Testis (tissue), 3 donors: ENCODE measurements around the gene RENBP. TPM values are rescaled to one million over a fixed set of nuclear protein-coding genes. Genes with fewer than 3 reads are reported as not detected.

ENCODE experiments used
- DNase-seq: peaks from one replicate; pipeline ENCODE4 v3.0.0-alpha.2; 2019
- H3K27ac ChIP-seq, 2 donors: fragments of 200-600 bp; sonication (generic); one replicate each; pipeline ENCODE4 v1.5.1; 2019
- H3K27me3 ChIP-seq: fragments of 200-600 bp; sonication (generic); one replicate; pipeline ENCODE4 v1.5.1; 2019
- H3K36me3 ChIP-seq: fragments of 200-600 bp; sonication (generic); one replicate; pipeline ENCODE4 v1.5.1; 2017; ENCODE audit warnings: low read depth; ENCODE audit errors: missing control alignments
- H3K4me1 ChIP-seq: fragments of 200-600 bp; sonication (generic); one replicate; pipeline ENCODE4 v1.5.1; 2019
- H3K4me3 ChIP-seq, 2 donors: fragments of 200-600 bp; sonication (generic); one replicate each; pipeline ENCODE4 v1.5.1; 2017 to 2019
- H3K9me3 ChIP-seq: fragments of 200-600 bp; sonication (generic); one replicate; pipeline ENCODE4 v1.5.1; 2017
- POLR2A ChIP-seq: fragments of 450-650 bp; IDR thresholded peaks from one replicate; pipeline ENCODE4 v1.6.1; 2017; ENCODE audit warnings: antibody characterized with exemption, mild to moderate bottlenecking, moderate library complexity
- WGBS, 2 donors: methylation state at CpG; one replicate each; pipeline ENCODE4 v1.1.5; 2018; 5-methylcytosine and 5-hydroxymethylcytosine counted together
- intact Hi-C: fragments of 100-400 bp; cut with DNase I; formaldehyde crosslinking; loops from one replicate; pipeline ENCODE4 v1.15.1; 2023; ENCODE audit warnings: low total_unique reads
- polyA plus RNA-seq: library from polyadenylated mRNA; stranded (reverse); fragments of 350-450 nt; fragmentation: Illumina TruSeq; extraction: RNeasy Lipid Tissue Mini Kit (QIAGEN cat#74804); gene quantifications from one replicate; pipeline ENCODE4 v1.2.3, GENCODE V29; 2014; ENCODE audit warnings: low read depth, low replicate concordance; ENCODE audit not compliant: insufficient read depth
- total RNA-seq, 2 donors: library from RNA; depleted of rRNA; stranded (reverse); fragments of >200 nt; gene quantifications; one replicate each; pipeline ENCODE4 v1.2.3, GENCODE V29; 2016
- TF ChIP-seq, protein P1 (sequence below), 3 experiments: fragments of 450-650 bp in 2 of 3; fragments of 200-600 bp in 1 of 3; sonication (generic) in 1 of 3; IDR thresholded peaks; one replicate each; pipeline ENCODE4 v1.5.1; 2016 to 2019; ENCODE audit warnings: antibody characterized with exemption in 3 of 3, mild to moderate bottlenecking in 2 of 3, moderate library complexity in 1 of 3

RENBP gene
- total and polyA plus RNA-seq, 3 donors from 2014 or later, result 2.8 to 4.8 (median 3.4) TPM

DNA sequence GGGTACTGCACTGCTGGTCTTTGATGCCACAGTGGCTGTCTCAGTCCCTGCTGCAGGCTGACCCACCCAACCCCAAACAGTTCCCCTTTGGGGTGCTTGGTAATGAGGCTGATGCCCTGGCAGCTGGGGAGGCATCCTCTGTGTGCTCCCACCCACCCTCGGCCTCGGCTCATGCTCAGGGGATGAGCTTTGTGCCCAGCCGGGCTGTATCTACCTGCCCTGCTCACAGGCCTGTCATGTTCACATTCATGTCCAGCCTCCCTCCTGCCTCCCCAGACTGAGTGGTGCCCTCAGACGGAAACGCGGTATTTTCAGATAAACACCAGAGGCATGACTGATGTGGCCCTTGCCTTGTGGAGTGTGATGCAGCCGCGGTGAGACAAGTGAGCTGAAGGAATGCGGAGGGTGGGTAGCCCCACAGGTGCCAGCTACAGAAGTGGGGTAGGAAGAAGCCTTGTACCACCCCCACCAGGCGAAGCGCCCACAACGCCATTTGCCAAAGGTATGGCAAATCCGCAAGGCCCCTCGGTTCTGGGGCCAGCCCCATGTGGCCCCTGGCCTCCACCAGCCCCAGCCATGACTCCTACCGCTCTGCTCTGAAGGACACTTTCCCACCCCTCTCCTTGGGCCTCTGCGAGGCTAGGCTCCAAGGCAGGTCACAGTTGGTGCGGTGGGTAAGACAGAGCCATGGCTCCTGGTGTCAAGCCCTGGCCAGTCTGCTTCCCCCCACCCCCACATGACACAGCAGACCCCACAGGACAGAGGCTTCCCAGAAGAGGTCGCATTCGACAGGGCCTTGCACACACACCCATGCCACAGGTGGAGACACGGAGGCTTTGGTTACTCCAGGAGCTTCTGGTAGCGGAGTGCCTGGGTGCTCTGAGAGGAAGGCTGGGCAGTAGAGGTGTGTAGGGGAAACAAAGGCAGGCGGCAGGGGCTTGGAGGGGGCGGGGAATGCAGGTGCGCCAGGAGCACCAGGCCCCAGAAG, 1.8 kb upstream of the RENBP start:
- H3K27me3 ChIP-seq, result no peaks in the 10 kb centered on the region
- H3K4me1 ChIP-seq, result peaks cover 3% of the 10 kb centered on the region
- no peak overlapping the region for H3K27ac ChIP-seq
- intact Hi-C loops, result no loop called here
- TF ChIP-seq POLR2A, result no peak
- TF ChIP-seq, protein P1, sequence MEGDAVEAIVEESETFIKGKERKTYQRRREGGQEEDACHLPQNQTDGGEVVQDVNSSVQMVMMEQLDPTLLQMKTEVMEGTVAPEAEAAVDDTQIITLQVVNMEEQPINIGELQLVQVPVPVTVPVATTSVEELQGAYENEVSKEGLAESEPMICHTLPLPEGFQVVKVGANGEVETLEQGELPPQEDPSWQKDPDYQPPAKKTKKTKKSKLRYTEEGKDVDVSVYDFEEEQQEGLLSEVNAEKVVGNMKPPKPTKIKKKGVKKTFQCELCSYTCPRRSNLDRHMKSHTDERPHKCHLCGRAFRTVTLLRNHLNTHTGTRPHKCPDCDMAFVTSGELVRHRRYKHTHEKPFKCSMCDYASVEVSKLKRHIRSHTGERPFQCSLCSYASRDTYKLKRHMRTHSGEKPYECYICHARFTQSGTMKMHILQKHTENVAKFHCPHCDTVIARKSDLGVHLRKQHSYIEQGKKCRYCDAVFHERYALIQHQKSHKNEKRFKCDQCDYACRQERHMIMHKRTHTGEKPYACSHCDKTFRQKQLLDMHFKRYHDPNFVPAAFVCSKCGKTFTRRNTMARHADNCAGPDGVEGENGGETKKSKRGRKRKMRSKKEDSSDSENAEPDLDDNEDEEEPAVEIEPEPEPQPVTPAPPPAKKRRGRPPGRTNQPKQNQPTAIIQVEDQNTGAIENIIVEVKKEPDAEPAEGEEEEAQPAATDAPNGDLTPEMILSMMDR (IDR thresholded peaks at IDR 0.05), result no peak
- no peaks in the 10 kb centered on the region for H3K9me3 ChIP-seq
- H3K36me3 ChIP-seq, result no peaks in the 10 kb centered on the region
- WGBS, 2 donors, result 79 to 88% methylated on average over 8 to 20 of the region's 24 CpGs
- no peak for DNase-seq
- no peak overlapping the region for H3K4me3 ChIP-seq

DNA sequence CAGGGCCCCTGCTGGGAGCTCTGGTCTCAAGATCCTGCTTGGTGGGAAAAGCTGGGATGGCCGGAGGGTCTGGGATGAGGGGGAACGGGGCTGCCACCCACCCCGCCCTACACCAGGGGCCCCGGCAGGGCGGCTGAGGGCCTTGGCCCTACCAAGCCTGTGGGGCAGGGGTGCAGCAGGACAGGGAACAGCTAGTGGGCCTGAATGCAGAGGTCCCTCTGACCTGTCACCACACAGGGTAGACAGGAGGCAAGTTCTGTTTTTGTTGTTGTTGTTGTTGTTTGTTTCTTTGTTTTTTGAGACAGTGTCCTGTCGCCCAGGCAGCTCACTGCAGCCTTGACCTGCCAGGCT, 332 bp upstream of the RENBP start:
- no peaks in the 10 kb centered on the region for H3K27me3 ChIP-seq
- H3K36me3 ChIP-seq, result no peaks in the 10 kb centered on the region
- peaks cover 3% of the 10 kb centered on the region for H3K4me1 ChIP-seq
- WGBS, 2 donors, result 67% methylated on average over 1 of the region's 6 CpGs; no CpG with 5 or more reads in 1 of the 2 donors
- H3K27ac ChIP-seq, result no peak overlapping the region
- H3K4me3 ChIP-seq, result no peak overlapping the region
- H3K9me3 ChIP-seq, result no peaks in the 10 kb centered on the region
- no peak for DNase-seq
- TF ChIP-seq, protein P1 (IDR thresholded peaks at IDR 0.05), result no peak
- no peak for TF ChIP-seq POLR2A
- intact Hi-C loops, result no loop called here

- H3K4me1 ChIP-seq, result no peaks in the 10 kb centered on the region
- H3K27me3 ChIP-seq, result no peaks in the 10 kb centered on the region
- no peak overlapping the region for H3K4me3 ChIP-seq
- TF ChIP-seq, protein P1 (IDR thresholded peaks at IDR 0.05), result no peak
- TF ChIP-seq POLR2A, result no peak
- no peak overlapping the region for H3K27ac ChIP-seq
- 80 to 81% methylated on average over 8 to 9 of the region's 23 CpGs for WGBS, 2 donors
- no peaks in the 10 kb centered on the region for H3K36me3 ChIP-seq
- DNase-seq, result no peak
- intact Hi-C loops, result no loop called here
- H3K9me3 ChIP-seq, result no peaks in the 10 kb centered on the region
These were observed 2.8 kb downstream of the RENBP start for GRCh38 chrX:153941336-153942252.

GRCh38 chrX:153939573-153939972, 4.9 kb downstream of the RENBP start:
- H3K4me1 ChIP-seq, result no peaks in the 10 kb centered on the region
- intact Hi-C loops, result no loop called here
- DNase-seq, result no peak
- TF ChIP-seq, protein P1 (IDR thresholded peaks at IDR 0.05), result no peak
- no peak for TF ChIP-seq POLR2A
- no peaks in the 10 kb centered on the region for H3K27me3 ChIP-seq
- no peaks in the 10 kb centered on the region for H3K36me3 ChIP-seq
- WGBS, 2 donors, result 80 to 81% methylated on average over 2 to 6 of the region's 7 CpGs
- H3K27ac ChIP-seq, result no peak overlapping the region
- H3K9me3 ChIP-seq, result no peaks in the 10 kb centered on the region
- no peak overlapping the region for H3K4me3 ChIP-seq
